Endothelial cell of umbilical vein (primary cell): ENCODE data around the gene AIG1.

Experiments used
- MAX ChIP-seq: IDR thresholded peaks from 2 replicates; pipeline ENCODE4 v1.6.1; 2011; ENCODE audit not compliant: insufficient read depth, insufficient read length
- MYC ChIP-seq: IDR thresholded peaks from one replicate; pipeline ENCODE4 v1.6.1; 2011; ENCODE audit warnings: mild to moderate bottlenecking, low read depth, low read length
- POLR2A ChIP-seq: IDR thresholded peaks from 2 replicates; pipeline ENCODE4 v1.6.1; 2012; ENCODE audit warnings: low read depth, mild to moderate bottlenecking, control low read depth, low read length

DNA sequence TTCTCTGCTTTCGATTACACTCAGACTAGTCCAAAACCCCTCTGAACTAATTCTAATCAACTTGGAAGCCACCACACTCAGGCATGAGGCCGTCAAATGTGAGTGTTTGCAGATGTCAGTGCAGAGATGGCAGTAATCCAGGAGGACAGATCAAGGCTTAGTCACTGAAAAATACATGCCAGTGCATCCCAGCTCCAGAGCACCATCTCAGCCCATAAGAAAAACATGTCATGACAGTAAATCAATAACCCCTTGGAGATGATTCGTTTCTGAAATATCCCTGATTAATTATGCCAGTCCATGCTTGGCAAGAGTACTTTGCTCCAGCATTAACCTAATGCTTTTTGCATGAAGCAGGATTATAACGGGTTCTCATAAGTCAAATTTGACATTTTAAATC is 210.3 kb downstream of the AIG1 start:
- TF ChIP-seq MAX (no peak), POLR2A (no peak), MYC (no peak)
